OCI-LY7 (cell line): ENCODE results near the gene ANKRD13A.

Source experiments
- CTCF ChIP-seq: fragments of 200-600 bp; sonication (generic); conservative IDR thresholded peaks from 2 replicates; pipeline ENCODE4 v1.5.1; 2014; ENCODE audit warnings: mild to moderate bottlenecking, antibody characterized with exemption, low read length, moderate library complexity, mixed read lengths
- EZH2phosphoT487 ChIP-seq: fragments of 200-600 bp; sonication (generic); IDR thresholded peaks from 2 replicates; pipeline ENCODE4 v1.6.1; 2018; ENCODE audit warnings: low read depth, borderline replicate concordance, mild to moderate bottlenecking, mixed run types, antibody characterized with exemption, low read length, moderate library complexity, mixed read lengths

- TF ChIP-seq CTCF (no peak), EZH2phosphoT487 (no peak)
Observed at GRCh38 chr12:109988274-109988673, 11.0 kb upstream of the ANKRD13A start.
